ENCODE data around the gene BRD8. TPM values are rescaled to one million over a fixed set of nuclear protein-coding genes. Genes with fewer than 3 reads are reported as not detected.

The BRD8 gene
- total and polyA plus RNA-seq, 2 experiments from 2014 or later: 45.8 to 117 TPM

GRCh38 chr5:138170299-138170698, 8.1 kb downstream of the BRD8 start:
- no peak overlapping the region for H3K4me3 Mint-ChIP-seq
- Histone ChIP-seq H3K9me2 (ENCODE audit: insufficient read depth) (no peaks in the 10 kb centered on the region), H4K20me1 (replicated peaks; ENCODE audit: insufficient read depth) (peaks cover 26% of the 10 kb centered on the region), H3K4me2 (no peak overlapping the region), H3K4me1 (ENCODE audit: insufficient read depth) (no peaks in the 10 kb centered on the region), H3F3A (replicated peaks; ENCODE audit: low read depth) (no peaks in the 10 kb centered on the region), H3K4me3 (no peak overlapping the region), H3K27me3 (ENCODE audit: insufficient read depth) (no peaks in the 10 kb centered on the region), H3K27ac (ENCODE audit: low read depth) (no peak overlapping the region), H3K79me2 (replicated peaks; ENCODE audit: insufficient read depth) (peaks cover 8% of the 10 kb centered on the region), H3K36me3 (ENCODE audit: insufficient read depth) (peaks cover 84% of the 10 kb centered on the region), H2AFZ (no peak overlapping the region)
- no peak for ATAC-seq
- no peak overlapping the region for H3K27ac Mint-ChIP-seq
- no peak for TF ChIP-seq EZH2phosphoT487 (IDR thresholded peaks at IDR 0.05; ENCODE audit: unreplicated experiment)
- no peak for TF ChIP-seq CTCF (conservative IDR thresholded peaks at IDR 0.05; ENCODE audit: low read depth in 2 of 2)
- no peak for TF ChIP-seq CREB1 (CRISPR knock-in tag; IDR thresholded peaks at IDR 0.05; ENCODE audit: low read depth)
- TF ChIP-seq REST (IDR thresholded peaks at IDR 0.05; ENCODE audit: unreplicated experiment): no peak
- TF ChIP-seq POLR2AphosphoS5 (IDR thresholded peaks at IDR 0.05; ENCODE audit: low read depth): no peak
- TF ChIP-seq NANOG (IDR thresholded peaks at IDR 0.05; ENCODE audit: borderline replicate concordance): no peak
- no peak for TF ChIP-seq ZNF462 (CRISPR knock-in tag; IDR thresholded peaks at IDR 0.05)
- TF ChIP-seq ZNF114 (CRISPR knock-in tag; IDR thresholded peaks at IDR 0.05): no peak
- TF ChIP-seq ZNF331 (CRISPR knock-in tag; IDR thresholded peaks at IDR 0.05; ENCODE audit: low read depth): no peak
- no peak for TF ChIP-seq JUNB (IDR thresholded peaks at IDR 0.05; ENCODE audit: unreplicated experiment)
- no peak for TF ChIP-seq STAT1 (IDR thresholded peaks at IDR 0.05; ENCODE audit: unreplicated experiment)
- no peak for TF ChIP-seq EZH2 (IDR thresholded peaks at IDR 0.05; ENCODE audit: low read depth, unreplicated experiment)
- no peak for TF ChIP-seq ETS1 (IDR thresholded peaks at IDR 0.05)
- H3K27me3 Mint-ChIP-seq (ENCODE audit: insufficient read depth, low read depth, poor library complexity): no peaks in the 10 kb centered on the region
- peaks cover 88% of the 10 kb centered on the region for H3K36me3 Mint-ChIP-seq (ENCODE audit: low read depth)
- DNase-seq (ENCODE audit: low spot score): no peak
- no peaks in the 10 kb centered on the region for H3K9me3 Mint-ChIP-seq
- no peaks in the 10 kb centered on the region for H3K4me1 Mint-ChIP-seq
